Thoracic aorta (tissue), 2 donors: ENCODE data around the gene GNAL. TPM values are rescaled to one million over a fixed set of nuclear protein-coding genes. Genes with fewer than 3 reads are reported as not detected.

Experiments
- ATAC-seq: fragments of 150-250 bp; one replicate; pipeline ENCODE4 v1.8.0; 2017; ENCODE audit warnings: low read depth; ENCODE audit not compliant: insufficient number of reproducible peaks, low FRiP score
- DNase-seq: peaks from one replicate; pipeline ENCODE4 v3.0.0-alpha.2; 2020; ENCODE audit warnings: low spot score
- H3K27ac ChIP-seq, 2 donors: fragments of 200-600 bp; sonication (generic); 1 replicate in 1 of 2; 2 replicates in 1 of 2; pipeline ENCODE4 v1.5.1; 2016; ENCODE audit warnings: mild to moderate bottlenecking in 2 of 2, moderate library complexity in 2 of 2
- H3K27me3 ChIP-seq: fragments of 200-600 bp; sonication (generic); replicated peaks from 2 replicates; pipeline ENCODE4 v1.6.0; 2016; ENCODE audit warnings: mild to moderate bottlenecking; ENCODE audit not compliant: insufficient read depth
- H3K36me3 ChIP-seq: fragments of 200-600 bp; sonication (generic); one replicate; pipeline ENCODE4 v1.5.1; 2016
- H3K4me1 ChIP-seq, 2 donors: fragments of 200-600 bp; sonication (generic); 1 replicate in 1 of 2; 2 replicates in 1 of 2; pipeline versions ENCODE4 v1.5.1 to v1.6.0; 2016; ENCODE audit warnings: low read depth in 2 of 2, mild to moderate bottlenecking in 1 of 2; ENCODE audit not compliant: control insufficient read depth in 1 of 2
- H3K4me3 ChIP-seq: fragments of 200-600 bp; sonication (generic); 2 replicates; pipeline ENCODE4 v1.5.1; 2016; ENCODE audit warnings: mild to moderate bottlenecking
- H3K9me3 ChIP-seq: fragments of 200-600 bp; sonication (generic); 2 replicates; pipeline ENCODE4 v1.5.1; 2016
- CTCF ChIP-seq: fragments of 200-600 bp; sonication (generic); IDR thresholded peaks from one replicate; pipeline ENCODE4 v1.5.1; 2019; ENCODE audit warnings: antibody characterized with exemption
- total RNA-seq, 2 donors: library from RNA; depleted of rRNA; stranded (reverse); fragments of >200 nt; gene quantifications; one replicate each; pipeline versions ENCODE4 v1.1.0 to v1.2.3, GENCODE V29; 2016

Gene GNAL
- total RNA-seq, 2 donors from 2014 or later, result 4.2 to 20.4 TPM

- H3K27ac ChIP-seq, result no peak overlapping the region
- DNase-seq (no peak), ATAC-seq (no peak)
- H3K4me3 ChIP-seq, result no peak overlapping the region
- TF ChIP-seq CTCF, result no peak
- H3K36me3 ChIP-seq, result no peaks in the 10 kb centered on the region
- no peaks in the 10 kb centered on the region for H3K4me1 ChIP-seq
- no peaks in the 10 kb centered on the region for H3K9me3 ChIP-seq
- no peaks in the 10 kb centered on the region for H3K27me3 ChIP-seq
Observed at GRCh38 chr18:11794195-11794594, 105.1 kb downstream of the GNAL start.

GRCh38 chr18:11795916-11796315 lies 106.9 kb downstream of the GNAL start:
- ATAC-seq, result no peak
- DNase-seq, result no peak
- Histone ChIP-seq H3K9me3 (no peaks in the 10 kb centered on the region), H3K4me3 (no peak overlapping the region), H3K36me3 (no peaks in the 10 kb centered on the region), H3K27me3 (no peaks in the 10 kb centered on the region), H3K27ac (no peak overlapping the region), H3K4me1 (no peaks in the 10 kb centered on the region)
- TF ChIP-seq CTCF, result no peak

GRCh38 chr18:11798271-11798670 lies 109.2 kb downstream of the GNAL start:
- H3K4me1 ChIP-seq, result no peaks in the 10 kb centered on the region
- DNase-seq, result no peak
- no peak for ATAC-seq
- no peaks in the 10 kb centered on the region for H3K36me3 ChIP-seq
- TF ChIP-seq CTCF, result no peak
- no peaks in the 10 kb centered on the region for H3K27me3 ChIP-seq
- H3K4me3 ChIP-seq, result no peak overlapping the region
- H3K27ac ChIP-seq, result no peak overlapping the region
- H3K9me3 ChIP-seq, result no peaks in the 10 kb centered on the region

GRCh38 chr18:11799066-11799465 lies 110.0 kb downstream of the GNAL start:
- no peaks in the 10 kb centered on the region for H3K36me3 ChIP-seq
- no peak for ATAC-seq
- H3K27me3 ChIP-seq, result no peaks in the 10 kb centered on the region
- no peaks in the 10 kb centered on the region for H3K4me1 ChIP-seq
- DNase-seq, result no peak
- H3K4me3 ChIP-seq, result no peak overlapping the region
- no peak overlapping the region for H3K27ac ChIP-seq
- no peak for TF ChIP-seq CTCF
- no peaks in the 10 kb centered on the region for H3K9me3 ChIP-seq

GRCh38 chr18:11800566-11801334 lies 111.7 kb downstream of the GNAL start:
- no peaks in the 10 kb centered on the region for H3K36me3 ChIP-seq
- DNase-seq (no peak), ATAC-seq (no peak)
- no peaks in the 10 kb centered on the region for H3K27me3 ChIP-seq
- H3K9me3 ChIP-seq, result no peaks in the 10 kb centered on the region
- no peaks in the 10 kb centered on the region for H3K4me1 ChIP-seq
- TF ChIP-seq CTCF, result no peak
- H3K4me3 ChIP-seq, result no peak overlapping the region
- H3K27ac ChIP-seq, result no peak overlapping the region
